Spinal cord (tissue), 10 donors: ENCODE measurements around the gene CACNG6. TPM values are rescaled to one million over a fixed set of nuclear protein-coding genes. Genes with fewer than 3 reads are reported as not detected.

Source experiments
- DNase-seq, 6 donors: peaks; one replicate each; pipeline versions ENCODE4 v3.0.0 to v3.0.0-alpha.2; 2013 to 2015; ENCODE audit warnings: low spot score in 6 of 6, low read depth in 4 of 6
- H3K27ac ChIP-seq: one replicate; pipeline ENCODE4 v1.5.1; 2013; ENCODE audit warnings: low read depth, low read length, control low read depth
- H3K27me3 ChIP-seq: one replicate; pipeline ENCODE4 v1.6.1; 2013; ENCODE audit warnings: low read length; ENCODE audit not compliant: control insufficient read depth, insufficient read depth
- H3K36me3 ChIP-seq: one replicate; pipeline ENCODE4 v1.6.1; 2013; ENCODE audit warnings: low read length; ENCODE audit not compliant: control insufficient read depth, insufficient read depth
- H3K4me1 ChIP-seq: one replicate; pipeline ENCODE4 v1.6.1; 2013; ENCODE audit warnings: low read length; ENCODE audit not compliant: control insufficient read depth, insufficient read depth
- H3K4me3 ChIP-seq: one replicate; pipeline ENCODE4 v1.5.1; 2013; ENCODE audit warnings: low read depth, low read length, control low read depth
- H3K9me3 ChIP-seq: one replicate; pipeline ENCODE4 v1.6.1; 2013; ENCODE audit warnings: low read length; ENCODE audit not compliant: control insufficient read depth, insufficient read depth
- WGBS: methylation state at CpG from one replicate; pipeline ENCODE4 v1.1.5; 2013; ENCODE audit warnings: missing lambda C conversion rate; ENCODE audit not compliant: insufficient coverage; 5-methylcytosine and 5-hydroxymethylcytosine counted together
- polyA plus RNA-seq, 2 donors: library from polyadenylated mRNA; unstranded; fragments of 120-200 nt; gene quantifications; one replicate each; pipeline ENCODE4 v1.2.1, GENCODE V29; 2013; ENCODE audit not compliant: insufficient read length in 2 of 2
- total RNA-seq, 2 donors: library from RNA; depleted of rRNA in 1 of 2; stranded (reverse); fragments of 120-200 nt in 1 of 2; fragments of >200 nt in 1 of 2; gene quantifications; one replicate each; pipeline versions ENCODE4 v1.2.3 to v1.2.4, GENCODE V29; 2013 to 2014
- donor health status: healthy.

Gene CACNG6
- total and polyA plus RNA-seq, 4 donors: 0.20 to 2.4 (median 1.6) TPM

GRCh38 chr19:53965091-53965490, 26.3 kb upstream of the CACNG6 start:
- Histone ChIP-seq H3K4me3 (no peak overlapping the region), H3K36me3 (peaks cover 31% of the 10 kb centered on the region), H3K27me3 (peaks cover 24% of the 10 kb centered on the region), H3K4me1 (peaks cover 23% of the 10 kb centered on the region), H3K27ac (no peak overlapping the region), H3K9me3 (no peaks in the 10 kb centered on the region)
- no peak for DNase-seq
- 95% methylated on average over 7 of the region's 11 CpGs for WGBS

DNA sequence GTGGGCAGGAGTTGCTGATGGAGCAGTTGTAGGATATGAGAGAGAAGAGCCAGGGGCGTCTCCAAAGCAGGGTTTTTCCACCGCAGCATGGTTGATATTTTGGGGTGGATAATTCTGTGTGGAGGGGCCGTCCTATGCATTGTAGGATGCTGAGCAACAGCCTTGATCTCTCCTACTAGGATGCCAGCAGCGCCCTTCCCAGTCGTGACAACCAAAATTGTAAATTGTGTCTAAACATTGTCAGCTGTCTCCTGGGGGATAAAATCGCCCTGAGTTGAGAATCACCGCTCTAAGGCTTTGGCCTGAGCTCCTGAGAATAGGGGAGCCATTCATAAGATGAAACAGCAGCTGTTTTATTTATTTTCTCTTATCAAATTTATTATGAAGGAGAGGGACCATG, 24.5 kb upstream of the CACNG6 start:
- H3K27ac ChIP-seq: no peak overlapping the region
- peaks cover 9% of the 10 kb centered on the region for H3K27me3 ChIP-seq
- peaks cover 38% of the 10 kb centered on the region for H3K36me3 ChIP-seq
- no peak for DNase-seq
- peaks cover 9% of the 10 kb centered on the region for H3K4me1 ChIP-seq
- H3K4me3 ChIP-seq: no peak overlapping the region
- H3K9me3 ChIP-seq: no peaks in the 10 kb centered on the region
- 69% methylated on average over 5 of the region's 7 CpGs for WGBS

- Histone ChIP-seq H3K9me3 (no peaks in the 10 kb centered on the region), H3K27ac (no peak overlapping the region), H3K36me3 (peaks cover 29% of the 10 kb centered on the region), H3K27me3 (peaks cover under 1% of the 10 kb centered on the region), H3K4me1 (no peaks in the 10 kb centered on the region), H3K4me3 (no peak overlapping the region)
- DNase-seq: no peak
- WGBS: 93% methylated on average over 4 of the region's 6 CpGs
These were observed 22.1 kb upstream of the CACNG6 start for GRCh38 chr19:53969366-53969765.

- no peak overlapping the region for H3K27ac ChIP-seq
- H3K4me1 ChIP-seq: no peaks in the 10 kb centered on the region
- peaks cover 23% of the 10 kb centered on the region for H3K36me3 ChIP-seq
- no peaks in the 10 kb centered on the region for H3K27me3 ChIP-seq
- H3K9me3 ChIP-seq: no peaks in the 10 kb centered on the region
- H3K4me3 ChIP-seq: no peak overlapping the region
- DNase-seq: no peak
- WGBS: 73% methylated on average over 10 of the region's 10 CpGs
These were observed 19.8 kb upstream of the CACNG6 start for GRCh38 chr19:53971673-53972072.

GRCh38 chr19:53977429-53977990, 13.9 kb upstream of the CACNG6 start:
- Histone ChIP-seq H3K27ac (no peak overlapping the region), H3K4me3 (peak overlapping the region; percentile 31), H3K9me3 (no peaks in the 10 kb centered on the region), H3K36me3 (peaks cover 5% of the 10 kb centered on the region), H3K27me3 (peaks cover 30% of the 10 kb centered on the region), H3K4me1 (peaks cover 32% of the 10 kb centered on the region)
- WGBS: 6% methylated on average over 3 of the region's 9 CpGs
- peak in 5 of 6 donors; percentile 80 to 98 (median 87) for DNase-seq

DNA sequence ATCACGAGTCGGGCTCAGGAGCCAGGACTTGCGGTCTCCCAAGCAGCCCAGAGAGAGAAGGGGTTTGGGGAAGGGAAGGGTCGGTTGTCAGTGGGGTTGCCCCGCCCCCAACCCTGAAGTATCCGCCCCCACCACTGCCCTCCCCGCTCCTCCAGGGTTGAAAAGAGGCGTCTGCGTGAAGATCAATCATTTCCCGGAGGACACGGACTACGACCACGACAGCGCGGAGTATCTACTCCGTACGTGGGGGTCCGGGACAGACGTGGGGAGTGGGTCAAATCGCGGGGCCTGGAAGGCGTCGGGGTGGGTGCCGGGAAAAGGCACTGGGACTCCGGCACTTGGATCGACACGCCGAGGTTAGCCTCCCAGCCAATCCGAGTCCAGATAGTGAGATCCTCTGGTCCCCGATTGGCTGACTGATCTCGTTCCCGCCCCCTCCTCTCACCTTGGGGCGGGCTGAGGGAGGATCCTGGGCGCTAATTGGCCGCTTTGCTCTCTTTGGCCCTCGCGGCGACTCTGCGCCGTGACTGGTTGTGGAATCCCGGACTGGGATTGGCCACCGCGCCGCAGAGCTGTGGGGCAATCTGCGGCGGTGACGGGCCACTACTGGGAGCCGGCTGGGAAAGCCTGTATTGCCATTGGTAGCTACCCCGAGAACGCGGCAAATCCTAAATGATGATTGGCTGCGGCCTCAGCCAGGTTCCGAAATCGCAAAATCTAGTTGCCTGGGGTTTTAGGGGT, 13.3 kb upstream of the CACNG6 start:
- no peaks in the 10 kb centered on the region for H3K9me3 ChIP-seq
- H3K4me1 ChIP-seq: peaks cover 32% of the 10 kb centered on the region
- peaks cover 2% of the 10 kb centered on the region for H3K36me3 ChIP-seq
- peaks cover 30% of the 10 kb centered on the region for H3K27me3 ChIP-seq
- H3K27ac ChIP-seq: no peak overlapping the region
- 3% methylated on average over 48 of the region's 54 CpGs for WGBS
- DNase-seq: peak in 4 of 6 donors; percentile 68 to 96 (median 88)
- H3K4me3 ChIP-seq: peak overlapping the region; percentile 31

GRCh38 chr19:53978975-53979801, 12.2 kb upstream of the CACNG6 start:
- peaks cover 32% of the 10 kb centered on the region for H3K4me1 ChIP-seq
- 3% methylated on average over 18 of the region's 19 CpGs for WGBS
- H3K27ac ChIP-seq: no peak overlapping the region
- no peaks in the 10 kb centered on the region for H3K9me3 ChIP-seq
- peaks cover 30% of the 10 kb centered on the region for H3K27me3 ChIP-seq
- peaks cover 2% of the 10 kb centered on the region for H3K36me3 ChIP-seq
- peak overlapping the region; percentile 36 for H3K4me3 ChIP-seq
- no peak for DNase-seq

GRCh38 chr19:53980539-53981375, 10.7 kb upstream of the CACNG6 start:
- Histone ChIP-seq H3K4me3 (peak overlapping the region; percentile 36), H3K27me3 (peaks cover 30% of the 10 kb centered on the region), H3K9me3 (no peaks in the 10 kb centered on the region), H3K4me1 (peaks cover 32% of the 10 kb centered on the region), H3K27ac (no peak overlapping the region), H3K36me3 (peaks cover 2% of the 10 kb centered on the region)
- 24% methylated on average over 20 of the region's 20 CpGs for WGBS
- DNase-seq: peak in 2 of 6 donors; percentile 35 to 36

DNA sequence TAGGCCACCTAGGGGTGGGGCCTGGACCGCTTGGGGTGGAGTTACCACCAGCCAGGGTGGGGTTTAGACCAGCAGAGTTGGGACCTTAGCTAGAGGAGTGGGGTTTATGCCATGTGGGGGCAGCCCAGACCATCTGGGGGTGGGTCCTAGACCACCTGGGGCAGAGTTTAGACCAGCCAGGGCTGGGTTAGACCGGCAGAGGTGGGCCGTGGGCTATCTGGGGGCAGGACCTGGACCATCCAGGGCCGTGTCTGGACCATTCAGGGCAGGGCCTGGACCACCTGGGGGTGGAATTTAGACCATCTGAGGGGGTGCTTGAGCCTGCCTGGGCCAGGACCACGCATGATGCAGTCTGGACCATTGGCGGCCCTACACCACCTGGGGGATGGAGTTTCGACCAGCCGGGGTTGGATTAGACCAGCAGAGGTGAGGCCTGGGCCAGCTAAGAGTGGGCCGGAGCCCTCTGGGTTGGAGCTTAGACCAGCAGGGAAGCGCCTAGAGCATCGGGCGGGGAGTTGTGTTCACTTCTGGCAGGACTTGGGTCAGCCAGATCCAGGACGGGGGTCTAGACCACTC, 10.0 kb upstream of the CACNG6 start:
- DNase-seq: no peak
- no peak overlapping the region for H3K4me3 ChIP-seq
- H3K27ac ChIP-seq: no peak overlapping the region
- peaks cover 30% of the 10 kb centered on the region for H3K27me3 ChIP-seq
- peaks cover 32% of the 10 kb centered on the region for H3K4me1 ChIP-seq
- 72% methylated on average over 12 of the region's 13 CpGs for WGBS
- no peaks in the 10 kb centered on the region for H3K9me3 ChIP-seq
- H3K36me3 ChIP-seq: no peaks in the 10 kb centered on the region
